Measurements from ENCODE around the gene ELMO1.
A peak's percentile ranks its signal among the peaks of the same experiment; 100 is the strongest.

The ELMO1 gene

GRCh38 chr7:36875794-36876193 lies 572.9 kb downstream of the ELMO1 start:
- no peak for DNase-seq
- TF ChIP-seq GATA1 (IDR thresholded peaks at IDR 0.05; ENCODE audit: low read depth, low read length): no peak
- no peak for TF ChIP-seq POLR2A (IDR thresholded peaks at IDR 0.05; ENCODE audit: low read length)

- no peak for TF ChIP-seq GATA1 (IDR thresholded peaks at IDR 0.05; ENCODE audit: low read depth, low read length)
- TF ChIP-seq POLR2A (IDR thresholded peaks at IDR 0.05; ENCODE audit: low read length): no peak
- DNase-seq: no peak
These were observed 574.6 kb downstream of the ELMO1 start for GRCh38 chr7:36874041-36874440.

GRCh38 chr7:36871863-36872262 lies 576.8 kb downstream of the ELMO1 start:
- TF ChIP-seq GATA1 (IDR thresholded peaks at IDR 0.05; ENCODE audit: low read depth, low read length) (no peak), POLR2A (IDR thresholded peaks at IDR 0.05; ENCODE audit: low read length) (no peak)
- DNase-seq: peak; percentile 7 to 20

GRCh38 chr7:36871355-36871738 lies 577.3 kb downstream of the ELMO1 start:
- no peak for DNase-seq
- no peak for TF ChIP-seq GATA1 (IDR thresholded peaks at IDR 0.05; ENCODE audit: low read depth, low read length)
- no peak for TF ChIP-seq POLR2A (IDR thresholded peaks at IDR 0.05; ENCODE audit: low read length)

GRCh38 chr7:36870625-36871354 lies 577.9 kb downstream of the ELMO1 start:
- TF ChIP-seq GATA1 (IDR thresholded peaks at IDR 0.05; ENCODE audit: low read depth, low read length) (no peak), POLR2A (IDR thresholded peaks at IDR 0.05; ENCODE audit: low read length) (no peak)
- DNase-seq: no peak

GRCh38 chr7:36868727-36869411 lies 579.8 kb downstream of the ELMO1 start:
- TF ChIP-seq GATA1 (IDR thresholded peaks at IDR 0.05; ENCODE audit: low read depth, low read length) (no peak), POLR2A (IDR thresholded peaks at IDR 0.05; ENCODE audit: low read length) (no peak)
- no peak for DNase-seq

- no peak for DNase-seq
- TF ChIP-seq GATA1 (IDR thresholded peaks at IDR 0.05; ENCODE audit: low read depth, low read length) (no peak), POLR2A (IDR thresholded peaks at IDR 0.05; ENCODE audit: low read length) (no peak)
These were observed 583.6 kb downstream of the ELMO1 start for GRCh38 chr7:36865019-36865418.

GRCh38 chr7:36863901-36864701 lies 584.6 kb downstream of the ELMO1 start:
- DNase-seq: no peak
- TF ChIP-seq GATA1 (IDR thresholded peaks at IDR 0.05; ENCODE audit: low read depth, low read length): no peak
- no peak for TF ChIP-seq POLR2A (IDR thresholded peaks at IDR 0.05; ENCODE audit: low read length)

- no peak for DNase-seq
- TF ChIP-seq GATA1 (IDR thresholded peaks at IDR 0.05; ENCODE audit: low read depth, low read length) (no peak), POLR2A (IDR thresholded peaks at IDR 0.05; ENCODE audit: low read length) (no peak)
These were observed 585.8 kb downstream of the ELMO1 start for GRCh38 chr7:36862771-36863261.

- TF ChIP-seq GATA1 (IDR thresholded peaks at IDR 0.05; ENCODE audit: low read depth, low read length) (no peak), POLR2A (IDR thresholded peaks at IDR 0.05; ENCODE audit: low read length) (no peak)
- no peak for DNase-seq
These were observed 587.0 kb downstream of the ELMO1 start for GRCh38 chr7:36861656-36862055.

- TF ChIP-seq GATA1 (IDR thresholded peaks at IDR 0.05; ENCODE audit: low read depth, low read length) (no peak), POLR2A (IDR thresholded peaks at IDR 0.05; ENCODE audit: low read length) (no peak)
- DNase-seq: no peak
These were observed 588.0 kb downstream of the ELMO1 start for GRCh38 chr7:36860681-36861080.

GRCh38 chr7:36855330-36855729 lies 593.3 kb downstream of the ELMO1 start:
- DNase-seq: no peak
- TF ChIP-seq POLR2A (IDR thresholded peaks at IDR 0.05; ENCODE audit: low read length) (no peak), GATA1 (IDR thresholded peaks at IDR 0.05; ENCODE audit: low read depth, low read length) (no peak)

GRCh38 chr7:36854652-36855051 lies 594.0 kb downstream of the ELMO1 start:
- no peak for TF ChIP-seq GATA1 (IDR thresholded peaks at IDR 0.05; ENCODE audit: low read depth, low read length)
- TF ChIP-seq POLR2A (IDR thresholded peaks at IDR 0.05; ENCODE audit: low read length): no peak
- DNase-seq: no peak

GRCh38 chr7:36852931-36853330 lies 595.7 kb downstream of the ELMO1 start:
- TF ChIP-seq GATA1 (IDR thresholded peaks at IDR 0.05; ENCODE audit: low read depth, low read length) (no peak), POLR2A (IDR thresholded peaks at IDR 0.05; ENCODE audit: low read length) (no peak)
- no peak for DNase-seq
